ENCODE data around the gene TPM2.

The TPM2 gene

GRCh38 chr9:35718721-35719511 lies 29.2 kb upstream of the TPM2 start:
- no peak for DNase-seq (ENCODE audit: low spot score)

- DNase-seq (ENCODE audit: low spot score): no peak
Measured at GRCh38 chr9:35717132-35717870, 27.6 kb upstream of the TPM2 start.

GRCh38 chr9:35716230-35716629 lies 26.5 kb upstream of the TPM2 start:
- no peak for DNase-seq (ENCODE audit: low spot score)

- DNase-seq (ENCODE audit: low spot score): no peak
Measured at GRCh38 chr9:35714579-35715252, 25.0 kb upstream of the TPM2 start.

- no peak for DNase-seq (ENCODE audit: low spot score)
Measured at GRCh38 chr9:35714123-35714522, 24.4 kb upstream of the TPM2 start.

GRCh38 chr9:35713578-35713977 lies 23.9 kb upstream of the TPM2 start:
- no peak for DNase-seq (ENCODE audit: low spot score)

- DNase-seq (ENCODE audit: low spot score): no peak
Measured at GRCh38 chr9:35712762-35713400, 23.2 kb upstream of the TPM2 start.

- no peak for DNase-seq (ENCODE audit: low spot score)
Measured at GRCh38 chr9:35711501-35712428, 22.0 kb upstream of the TPM2 start.

- DNase-seq (ENCODE audit: low spot score): no peak
Measured at GRCh38 chr9:35710818-35711500, 21.2 kb upstream of the TPM2 start.

GRCh38 chr9:35708146-35708545 lies 18.4 kb upstream of the TPM2 start:
- DNase-seq (ENCODE audit: low spot score): no peak

GRCh38 chr9:35706951-35707350 lies 17.2 kb upstream of the TPM2 start:
- no peak for DNase-seq (ENCODE audit: low spot score)

- no peak for DNase-seq (ENCODE audit: low spot score)
Measured at GRCh38 chr9:35705836-35706430, 16.2 kb upstream of the TPM2 start.

GRCh38 chr9:35705372-35705771 lies 15.6 kb upstream of the TPM2 start:
- no peak for DNase-seq (ENCODE audit: low spot score)

- no peak for DNase-seq (ENCODE audit: low spot score)
Measured at GRCh38 chr9:35703906-35704672, 14.4 kb upstream of the TPM2 start.

GRCh38 chr9:35702696-35703095 lies 13.0 kb upstream of the TPM2 start:
- no peak for DNase-seq (ENCODE audit: low spot score)

- no peak for DNase-seq (ENCODE audit: low spot score)
Measured at GRCh38 chr9:35700942-35701341, 11.2 kb upstream of the TPM2 start.

- no peak for DNase-seq (ENCODE audit: low spot score)
Measured at GRCh38 chr9:35700031-35700430, 10.3 kb upstream of the TPM2 start.

GRCh38 chr9:35698231-35698630 lies 8.5 kb upstream of the TPM2 start:
- no peak for DNase-seq (ENCODE audit: low spot score)

- DNase-seq (ENCODE audit: low spot score): no peak
Measured at GRCh38 chr9:35697486-35697885, 7.8 kb upstream of the TPM2 start.

Data from SW480 (cell line).